A172 (cell line): ENCODE results near the gene LRG1. TPM values are rescaled to one million over a fixed set of nuclear protein-coding genes. Genes with fewer than 3 reads are reported as not detected.
"Not testable (repeated sequence)": the region's sequence is repeated elsewhere in the genome, so short reads cannot be mapped to it uniquely, and the experiment has no call there.

ENCODE experiments used
- DNase-seq: peaks from one replicate; pipeline ENCODE4 v3.0.0-alpha.2; 2015; ENCODE audit warnings: low spot score
- total RNA-seq: library from RNA; depleted of rRNA; stranded (reverse); fragments of >200 nt; shearing (Covaris generic); gene quantifications from 2 replicates; pipeline ENCODE4 v1.2.3, GENCODE V29; 2014

The LRG1 gene
- total RNA-seq, 1 experiment from 2014 or later = 0.09 TPM

DNA sequence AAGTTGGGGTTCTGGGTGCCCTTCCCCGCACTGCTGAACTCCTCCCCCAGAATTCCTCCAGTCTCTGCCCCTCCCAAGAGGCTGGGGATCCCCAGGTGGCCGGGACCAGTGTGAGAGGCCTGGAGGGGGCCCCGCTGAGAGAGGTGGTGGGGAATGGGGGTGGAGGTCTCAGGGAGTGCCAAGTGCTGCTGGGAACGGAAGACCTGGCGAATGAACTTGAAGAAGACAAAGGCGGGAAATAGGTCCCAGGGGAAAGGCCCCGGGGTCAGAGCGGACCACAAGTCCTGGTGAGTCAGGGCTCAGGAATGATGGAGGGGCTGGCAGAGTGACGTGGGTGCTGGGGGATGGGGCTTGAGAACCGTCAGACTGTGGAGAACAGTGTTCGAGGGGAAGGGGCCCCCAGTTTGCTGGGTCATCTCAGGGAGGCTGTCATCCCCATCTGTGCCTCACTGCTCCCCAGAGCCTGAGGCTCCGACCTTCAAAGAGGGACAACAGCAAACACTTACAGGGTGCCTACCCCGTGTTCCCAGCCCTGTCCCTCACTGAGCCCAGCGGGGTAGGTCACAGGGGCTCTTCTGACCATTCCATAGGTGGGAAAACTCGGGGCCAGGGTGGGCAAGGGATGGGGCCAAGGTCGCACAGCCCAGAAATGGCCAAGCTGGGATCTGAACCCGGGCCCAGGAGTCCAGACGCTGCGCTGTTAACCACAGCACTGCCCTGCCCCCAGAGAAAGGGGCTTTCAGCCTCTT is 35.6 kb upstream of the LRG1 start:
- peak; percentile 96 for DNase-seq

- no peak for DNase-seq
These were observed 33.8 kb upstream of the LRG1 start for GRCh38 chr19:4573682-4574081.

DNA sequence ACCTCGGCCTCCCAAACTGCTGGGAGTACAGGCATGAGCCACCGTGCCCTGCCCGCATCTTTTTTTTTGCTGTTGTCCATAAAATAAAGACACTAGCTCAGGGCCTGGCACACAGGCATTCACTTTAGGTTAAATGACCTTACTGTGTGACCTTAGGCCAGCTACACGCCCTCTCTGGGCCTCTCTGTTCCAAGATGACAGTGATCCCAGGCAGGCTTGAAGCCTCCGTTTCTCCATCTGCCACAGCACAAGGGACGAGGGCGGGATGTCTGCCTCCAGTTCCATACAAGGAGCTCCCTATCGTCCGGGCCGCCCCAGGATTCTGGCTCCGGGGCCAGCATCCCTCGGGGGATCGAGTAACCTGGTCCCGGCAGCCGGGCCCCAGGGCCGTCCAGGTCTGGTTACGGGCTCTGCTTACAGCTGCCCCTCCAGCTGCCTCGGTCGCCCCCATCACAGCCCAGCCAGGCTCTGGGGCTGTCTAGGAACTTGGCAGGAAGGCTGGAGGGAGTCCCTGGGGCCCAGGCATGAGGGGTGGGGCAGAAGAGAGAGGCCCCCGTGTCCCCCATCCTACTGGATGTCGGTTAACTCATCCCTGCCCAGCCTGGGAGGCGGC is 31.6 kb upstream of the LRG1 start:
- no peak for DNase-seq

- no peak for DNase-seq
These were observed 31.1 kb upstream of the LRG1 start for GRCh38 chr19:4570916-4571304.

- no peak for DNase-seq
These were observed 30.6 kb upstream of the LRG1 start for GRCh38 chr19:4570402-4570801.

- no peak for DNase-seq
These were observed 29.1 kb upstream of the LRG1 start for GRCh38 chr19:4568886-4569285.

- peak; percentile 52 for DNase-seq
These were observed 27.8 kb upstream of the LRG1 start for GRCh38 chr19:4567584-4568071.

DNA sequence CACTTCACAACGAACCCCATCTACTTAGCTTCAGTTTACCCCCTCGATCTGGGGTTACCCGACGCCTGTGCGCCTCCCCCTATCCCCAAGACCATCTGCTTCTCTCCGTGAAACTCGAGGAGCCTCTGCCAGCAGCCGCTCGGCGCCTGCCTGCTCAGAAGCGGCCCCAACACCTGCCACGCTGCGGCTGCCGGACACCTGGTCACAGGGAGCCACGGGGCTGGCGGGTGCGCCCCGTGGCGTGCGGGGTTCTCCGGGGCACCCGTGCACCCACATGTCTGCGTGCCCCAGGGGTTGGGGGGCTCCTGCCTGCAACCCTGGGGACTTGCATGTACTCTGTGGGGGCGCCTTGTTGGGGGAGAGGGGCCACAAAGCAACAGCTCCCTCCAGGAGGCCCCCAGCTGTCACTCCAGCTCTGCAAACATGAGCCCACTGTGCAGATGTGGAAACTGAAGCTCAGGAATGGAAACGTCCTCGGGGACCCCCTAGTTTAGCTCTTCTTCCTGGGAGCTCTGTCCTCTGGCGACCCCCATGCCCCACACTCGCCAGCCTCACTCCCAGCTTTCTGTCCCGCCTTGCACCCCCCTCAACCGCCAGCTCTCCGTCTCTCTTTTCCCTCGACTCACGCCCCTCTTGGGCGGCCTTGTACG is 26.7 kb upstream of the LRG1 start:
- no peak for DNase-seq

- DNase-seq = not testable (repeated sequence)
These were observed 23.7 kb upstream of the LRG1 start for GRCh38 chr19:4563562-4563961.

- not testable (repeated sequence) for DNase-seq
These were observed 22.2 kb upstream of the LRG1 start for GRCh38 chr19:4562085-4562484.

DNA sequence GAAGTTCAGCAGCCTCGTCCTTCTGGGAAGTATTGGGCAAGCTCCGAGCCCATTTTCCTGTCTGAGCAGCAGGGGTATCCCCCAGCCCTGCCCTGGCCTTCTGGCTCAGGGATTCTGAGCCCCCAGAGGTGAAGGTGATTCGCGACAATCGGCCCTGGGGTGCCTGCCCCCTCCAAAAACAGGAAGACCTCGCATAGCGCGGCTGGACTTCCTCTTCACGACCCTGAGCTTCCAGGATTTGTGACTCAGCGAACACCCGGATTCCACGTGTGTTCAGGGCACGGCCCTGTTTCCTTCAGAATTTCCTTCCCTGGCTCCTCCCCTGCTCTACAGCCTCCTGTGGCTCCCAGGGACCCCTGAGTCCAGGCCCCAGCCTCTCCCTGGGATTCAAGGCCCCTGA is 19.7 kb upstream of the LRG1 start, which contains the start of gene SEMA6B:
Gene SEMA6B, minus strand, starts transcription at position 116 of the 400 bp plus-strand sequence. CDS start 1,227 bp downstream, outside the sequence.
- peak; percentile 55 for DNase-seq

- no peak for DNase-seq
These were observed 18.4 kb upstream of the LRG1 start for GRCh38 chr19:4557971-4558941.

DNA sequence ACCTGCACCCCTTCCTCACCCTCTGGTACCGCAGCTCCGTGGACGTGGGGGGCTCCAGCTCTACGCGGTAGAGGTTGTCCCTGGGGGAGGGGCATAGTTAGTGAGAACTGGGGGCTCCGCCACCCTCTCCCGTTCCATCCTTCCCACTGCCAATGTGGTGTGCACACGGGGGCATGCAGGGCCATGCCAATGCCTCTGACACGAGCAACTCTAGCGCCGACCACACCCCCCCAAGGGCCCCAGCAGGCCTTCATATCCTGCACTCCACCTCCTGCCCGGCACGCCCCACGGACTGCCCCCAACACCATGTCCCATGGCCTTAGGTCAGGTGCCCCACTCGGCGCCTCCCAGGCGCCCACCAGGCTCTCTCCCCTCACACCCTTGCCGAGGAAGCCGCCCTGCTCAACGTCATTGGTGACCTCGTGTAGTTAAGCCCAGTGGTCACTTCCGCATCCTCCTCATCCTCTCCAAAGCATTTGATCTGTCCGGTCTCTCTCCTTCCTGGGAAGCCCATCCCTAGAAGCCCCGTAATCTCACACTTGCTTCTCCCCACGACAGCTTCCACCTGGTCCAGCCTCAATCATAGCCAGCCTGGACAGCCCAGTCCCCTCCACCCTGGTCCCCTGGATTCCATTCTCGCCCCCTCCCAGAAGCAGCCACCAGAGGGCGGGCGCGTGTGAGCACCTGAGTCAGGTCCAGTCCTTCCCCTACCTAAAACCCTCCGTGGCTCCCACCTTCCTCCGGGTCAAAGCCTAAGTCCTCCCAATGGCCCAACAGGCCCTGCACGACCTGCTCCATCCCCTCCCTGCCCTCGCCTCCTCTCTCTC is 17.5 kb upstream of the LRG1 start:
- DNase-seq = no peak

GRCh38 chr19:4556597-4557127 is 16.8 kb upstream of the LRG1 start:
- peak; percentile 31 for DNase-seq

GRCh38 chr19:4555657-4556561 is 16.1 kb upstream of the LRG1 start:
- peak; percentile 36 for DNase-seq

- DNase-seq = no peak
These were observed 14.9 kb upstream of the LRG1 start for GRCh38 chr19:4554717-4555116.

DNA sequence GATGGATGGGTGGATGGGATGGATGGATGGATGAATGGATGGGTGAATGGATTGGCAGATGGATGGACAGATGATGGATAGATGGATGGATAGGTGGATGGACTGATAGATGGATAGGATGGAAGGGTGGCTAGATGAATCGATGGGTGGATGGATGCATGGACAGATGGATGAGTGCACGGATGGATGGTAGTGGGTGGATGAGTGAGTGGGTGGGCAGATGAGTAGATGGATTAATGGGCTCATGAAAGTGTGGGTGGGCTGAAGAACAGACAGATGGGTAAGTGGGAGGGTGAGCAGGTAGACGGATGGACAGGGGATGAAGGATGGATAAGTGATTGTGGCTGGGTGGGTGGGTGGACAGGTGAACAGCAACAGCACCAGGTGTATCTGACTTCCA is 13.9 kb upstream of the LRG1 start:
- no peak for DNase-seq

DNA sequence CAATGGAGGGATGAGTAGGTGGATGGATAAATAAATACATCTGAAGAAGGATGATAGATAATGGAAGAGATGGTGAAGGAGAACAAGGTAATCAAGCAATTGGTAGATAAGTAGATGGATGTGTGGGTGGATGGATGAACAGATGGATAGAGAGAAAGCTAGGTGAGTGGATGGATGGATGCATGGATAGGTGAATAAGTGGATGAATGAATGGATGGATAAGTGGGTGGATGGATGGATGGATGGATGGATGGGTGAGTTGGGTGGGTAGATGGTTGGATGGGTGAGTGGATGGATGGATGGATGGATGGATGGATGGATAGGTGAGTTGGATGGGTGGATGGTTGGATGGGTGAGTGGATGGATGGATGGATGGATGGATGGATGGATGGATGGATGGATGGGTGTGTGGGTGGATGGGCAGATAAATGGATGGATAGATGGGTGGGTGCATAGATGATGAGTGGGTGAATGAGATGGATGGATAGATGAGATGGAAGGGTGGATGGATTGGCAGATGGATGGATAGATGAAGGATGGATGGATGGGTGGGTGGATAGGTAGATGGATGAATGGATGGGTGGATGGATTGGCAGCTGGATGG is 13.4 kb upstream of the LRG1 start:
- no peak for DNase-seq

- no peak for DNase-seq
These were observed 12.6 kb upstream of the LRG1 start for GRCh38 chr19:4552525-4552819.
